Measurements from ENCODE around the gene MPV17L2. TPM values are rescaled to one million over a fixed set of nuclear protein-coding genes. Genes with fewer than 3 reads are reported as not detected.

MPV17L2 gene
- total RNA-seq, 4 donors from 2014 or later: 14.5 to 67.6 (median 21.2) TPM

- peak overlapping the region; percentile 29 to 72 (median 60) for H3K27ac ChIP-seq (replicated peaks in 1 of 4)
- H3K27me3 ChIP-seq: no peaks in the 10 kb centered on the region
- H3K4me3 ChIP-seq: peak overlapping the region; percentile 63 to 83 (median 72)
- H3K4me1 ChIP-seq: peaks cover 15 to 34% (median 26%) of the 10 kb centered on the region in 4 donors
- no peak for DNase-seq (ENCODE audit: extremely low spot score)
- H3K9me3 ChIP-seq: no peaks in the 10 kb centered on the region
- peaks cover 6 to 20% (median 17%) of the 10 kb centered on the region in 4 donors for H3K36me3 ChIP-seq
- WGBS: 40% methylated on average over 1 of the region's 18 CpGs
- intact Hi-C loops (cut with DNase I): no loop called here
- TF ChIP-seq, protein P1, sequence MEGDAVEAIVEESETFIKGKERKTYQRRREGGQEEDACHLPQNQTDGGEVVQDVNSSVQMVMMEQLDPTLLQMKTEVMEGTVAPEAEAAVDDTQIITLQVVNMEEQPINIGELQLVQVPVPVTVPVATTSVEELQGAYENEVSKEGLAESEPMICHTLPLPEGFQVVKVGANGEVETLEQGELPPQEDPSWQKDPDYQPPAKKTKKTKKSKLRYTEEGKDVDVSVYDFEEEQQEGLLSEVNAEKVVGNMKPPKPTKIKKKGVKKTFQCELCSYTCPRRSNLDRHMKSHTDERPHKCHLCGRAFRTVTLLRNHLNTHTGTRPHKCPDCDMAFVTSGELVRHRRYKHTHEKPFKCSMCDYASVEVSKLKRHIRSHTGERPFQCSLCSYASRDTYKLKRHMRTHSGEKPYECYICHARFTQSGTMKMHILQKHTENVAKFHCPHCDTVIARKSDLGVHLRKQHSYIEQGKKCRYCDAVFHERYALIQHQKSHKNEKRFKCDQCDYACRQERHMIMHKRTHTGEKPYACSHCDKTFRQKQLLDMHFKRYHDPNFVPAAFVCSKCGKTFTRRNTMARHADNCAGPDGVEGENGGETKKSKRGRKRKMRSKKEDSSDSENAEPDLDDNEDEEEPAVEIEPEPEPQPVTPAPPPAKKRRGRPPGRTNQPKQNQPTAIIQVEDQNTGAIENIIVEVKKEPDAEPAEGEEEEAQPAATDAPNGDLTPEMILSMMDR (IDR thresholded peaks at IDR 0.05): no peak
- no peak for TF ChIP-seq POLR2AphosphoS5 (IDR thresholded peaks at IDR 0.05)
- no peak for TF ChIP-seq EP300 (IDR thresholded peaks at IDR 0.05)
- no peak for TF ChIP-seq POLR2A (IDR thresholded peaks at IDR 0.05; ENCODE audit: low read depth)
These were observed 19.9 kb upstream of the MPV17L2 start for GRCh38 chr19:18173054-18173571.

DNA sequence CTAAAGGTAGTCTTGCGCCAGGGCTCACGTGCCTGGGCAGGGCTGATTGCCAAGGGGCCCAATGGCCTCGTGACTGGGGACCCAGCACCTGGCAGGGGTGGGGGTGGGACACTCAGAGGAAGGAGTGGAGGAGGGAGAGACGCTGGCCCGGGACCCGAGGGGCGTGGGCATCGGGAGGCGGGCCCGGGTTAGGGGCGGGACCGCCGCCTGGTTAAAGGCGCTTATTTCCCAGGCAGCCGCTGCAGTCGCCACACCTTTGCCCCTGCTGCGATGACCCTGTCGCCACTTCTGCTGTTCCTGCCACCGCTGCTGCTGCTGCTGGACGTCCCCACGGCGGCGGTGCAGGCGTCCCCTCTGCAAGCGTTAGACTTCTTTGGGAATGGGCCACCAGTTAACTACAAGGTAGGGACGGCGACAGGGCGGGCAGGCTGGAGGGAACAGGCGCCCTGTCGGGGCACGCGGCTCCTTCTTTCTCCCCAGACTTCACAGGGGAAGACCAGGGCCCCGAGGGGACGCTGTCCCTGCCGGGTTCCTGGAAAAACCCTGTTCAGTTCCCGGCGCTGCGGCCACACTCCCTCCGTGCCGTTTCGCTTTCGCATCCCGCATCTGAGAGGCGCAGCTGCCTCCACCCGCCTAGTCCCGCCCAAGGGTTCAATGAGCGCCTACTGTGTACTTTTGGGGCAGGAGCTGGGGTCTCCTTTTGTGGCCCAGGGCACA, 19.3 kb upstream of the MPV17L2 start, which contains the start of gene IFI30:
Gene IFI30 (plus strand): TSS at position 242 of the 717 bp plus-strand sequence. CDS start 29 bp downstream, at position 271.
- intact Hi-C loops (cut with DNase I): no loop called here
- no peak for DNase-seq (ENCODE audit: extremely low spot score)
- peak within 1 kb of the TSS; percentile 29 to 72 (median 60) for H3K27ac ChIP-seq (replicated peaks in 1 of 4)
- H3K4me3 ChIP-seq: peak within 1 kb of the TSS; percentile 63 to 83 (median 72)
- H3K4me1 ChIP-seq: peaks cover 15 to 34% (median 26%) of the 10 kb centered on the region in 4 donors
- WGBS: 0% methylated on average over 31 of the region's 47 CpGs
- peaks cover 6 to 14% (median 12%) of the 10 kb centered on the region in 4 donors for H3K36me3 ChIP-seq
- H3K27me3 ChIP-seq: no peaks in the 10 kb centered on the region
- no peaks in the 10 kb centered on the region for H3K9me3 ChIP-seq
- TF ChIP-seq POLR2A (IDR thresholded peaks at IDR 0.05; ENCODE audit: low read depth) (peak; percentile 31), EP300 (IDR thresholded peaks at IDR 0.05) (no peak), POLR2AphosphoS5 (IDR thresholded peaks at IDR 0.05) (peak; percentile 51 to 61)
- TF ChIP-seq, protein P1 (IDR thresholded peaks at IDR 0.05): no peak

DNA sequence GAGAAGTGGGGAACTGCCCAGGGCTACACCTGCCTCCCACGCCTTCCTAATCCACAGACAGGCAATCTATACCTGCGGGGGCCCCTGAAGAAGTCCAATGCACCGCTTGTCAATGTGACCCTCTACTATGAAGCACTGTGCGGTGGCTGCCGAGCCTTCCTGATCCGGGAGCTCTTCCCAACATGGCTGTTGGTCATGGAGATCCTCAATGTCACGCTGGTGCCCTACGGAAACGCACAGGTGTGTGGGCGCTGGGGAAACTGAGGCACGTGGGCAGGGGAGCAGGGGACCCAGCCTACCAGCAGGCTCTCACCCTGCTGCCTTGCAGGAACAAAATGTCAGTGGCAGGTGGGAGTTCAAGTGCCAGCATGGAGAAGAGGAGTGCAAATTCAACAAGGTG, 18.0 kb upstream of the MPV17L2 start:
- TF ChIP-seq POLR2AphosphoS5 (IDR thresholded peaks at IDR 0.05) (no peak), POLR2A (IDR thresholded peaks at IDR 0.05; ENCODE audit: low read depth) (no peak), EP300 (IDR thresholded peaks at IDR 0.05) (no peak)
- TF ChIP-seq, protein P1 (IDR thresholded peaks at IDR 0.05): no peak
- Histone ChIP-seq H3K27ac (replicated peaks in 1 of 4) (no peak overlapping the region), H3K27me3 (no peaks in the 10 kb centered on the region), H3K4me1 (peaks cover 15 to 34% (median 26%) of the 10 kb centered on the region in 4 donors), H3K9me3 (no peaks in the 10 kb centered on the region), H3K36me3 (peaks cover 0 to 1% (median under 1%) of the 10 kb centered on the region in 4 donors), H3K4me3 (peak overlapping the region; percentile 63 to 83 (median 72))
- WGBS: 87% methylated on average over 10 of the region's 11 CpGs
- intact Hi-C loops (cut with DNase I): no loop called here
- DNase-seq (ENCODE audit: extremely low spot score): no peak

DNA sequence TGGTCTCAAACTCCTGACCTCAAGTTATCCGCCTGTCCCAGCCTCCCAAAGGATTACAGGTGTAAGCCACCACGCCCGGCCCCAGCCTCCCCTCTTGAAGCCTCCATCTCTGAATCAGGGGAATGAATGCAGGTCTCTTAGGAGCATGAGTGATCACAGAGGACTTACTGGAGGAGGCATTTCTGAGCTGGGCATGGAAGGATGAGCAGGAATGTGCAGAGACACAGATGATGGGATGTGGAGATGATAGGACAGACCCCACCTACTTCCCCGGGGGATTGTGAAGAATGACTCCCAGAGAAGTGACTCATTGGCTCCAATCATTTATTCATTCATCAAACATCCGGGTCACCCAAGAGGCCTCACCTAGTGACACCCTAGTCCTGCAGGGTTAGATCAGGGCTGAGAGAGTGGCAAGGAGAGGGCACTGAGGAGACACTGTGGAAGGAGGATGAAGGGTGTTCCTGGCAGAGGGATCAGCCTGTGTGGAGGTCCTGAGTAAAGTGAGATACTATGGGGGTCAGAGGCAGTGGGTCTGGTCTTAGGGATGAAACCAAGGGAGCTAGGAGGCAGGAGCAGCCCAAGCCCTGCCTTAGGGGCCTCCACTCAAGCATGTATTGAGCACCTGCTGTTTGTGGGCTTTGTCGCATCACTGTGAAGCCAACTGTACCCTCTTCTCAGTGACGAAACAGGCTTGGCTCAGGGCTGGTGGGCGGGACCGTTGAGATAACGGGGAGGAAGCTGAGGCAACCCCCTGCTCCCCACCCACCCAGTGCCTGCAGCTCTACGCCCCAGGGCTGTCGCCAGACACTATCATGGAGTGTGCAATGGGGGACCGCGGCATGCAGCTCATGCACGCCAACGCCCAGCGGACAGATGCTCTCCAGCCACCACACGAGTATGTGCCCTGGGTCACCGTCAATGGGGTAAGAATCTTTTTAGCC, 16.4 kb upstream of the MPV17L2 start:
- no peak for DNase-seq (ENCODE audit: extremely low spot score)
- no peak overlapping the region for H3K27ac ChIP-seq (replicated peaks in 1 of 4)
- H3K4me1 ChIP-seq: peaks cover 15 to 28% (median 22%) of the 10 kb centered on the region in 4 donors
- WGBS: 81% methylated on average over 8 of the region's 19 CpGs
- intact Hi-C loops (cut with DNase I): no loop called here
- no peaks in the 10 kb centered on the region for H3K9me3 ChIP-seq
- H3K4me3 ChIP-seq: no peak overlapping the region
- H3K27me3 ChIP-seq: no peaks in the 10 kb centered on the region
- TF ChIP-seq, protein P1 (IDR thresholded peaks at IDR 0.05): no peak
- TF ChIP-seq POLR2A (IDR thresholded peaks at IDR 0.05; ENCODE audit: low read depth) (no peak), POLR2AphosphoS5 (IDR thresholded peaks at IDR 0.05) (no peak), EP300 (IDR thresholded peaks at IDR 0.05) (no peak)
- no peaks in the 10 kb centered on the region for H3K36me3 ChIP-seq
